Measurements from ENCODE around the gene HYAL2.

Gene HYAL2

DNA sequence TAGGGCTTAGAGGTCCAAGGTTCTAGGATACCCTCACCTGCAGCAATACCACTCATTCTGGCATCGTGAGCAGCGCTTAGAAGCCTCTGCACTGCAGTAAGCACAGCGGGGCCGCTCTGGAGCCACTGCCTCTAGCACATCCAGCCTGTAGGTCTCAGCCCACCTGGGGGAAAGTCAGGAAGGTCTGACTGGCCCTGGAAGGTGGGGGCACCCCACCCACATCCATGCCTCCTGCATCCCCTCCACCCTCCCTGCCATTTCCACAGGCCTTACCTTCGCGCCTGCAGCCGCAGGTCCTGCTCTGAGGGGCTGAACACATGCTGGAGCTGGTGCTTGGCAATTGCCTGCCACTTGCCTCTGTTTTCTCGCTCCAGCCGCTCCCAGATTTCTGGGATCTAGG is 19.0 kb upstream of the HYAL2 start:
- no peaks in the 10 kb centered on the region for H3K36me3 ChIP-seq (ENCODE audit: control insufficient read depth, insufficient read depth, low read length)
- H2BK120ac ChIP-seq (ENCODE audit: low read depth, low read length) = no peak overlapping the region
- H3K79me2 ChIP-seq (ENCODE audit: control insufficient read depth, insufficient read depth, low read length) = peaks cover 2% of the 10 kb centered on the region
- peak overlapping the region; percentile 73 for H3K9ac ChIP-seq (ENCODE audit: low read length)
- H3K79me1 ChIP-seq (ENCODE audit: low read length) = peaks cover 1% of the 10 kb centered on the region
- no peak overlapping the region for H3K4me3 ChIP-seq (ENCODE audit: low read length)
- no peak overlapping the region for H3K18ac ChIP-seq (ENCODE audit: low read length)
- H4K5ac ChIP-seq (ENCODE audit: low read length) = no peak overlapping the region
- no CpG with 5 or more reads among the region's 9 CpGs for WGBS (ENCODE audit: extremely low coverage, insufficient coverage, low lambda C conversion rate)
- peak overlapping the region; percentile 92 for H3K56ac ChIP-seq (ENCODE audit: low read length)
- DNase-seq = no peak
- no peaks in the 10 kb centered on the region for H3K4me1 ChIP-seq (ENCODE audit: control insufficient read depth, low read depth, low read length)
- H2BK5ac ChIP-seq (ENCODE audit: low read length) = no peak overlapping the region
- no peak overlapping the region for H3K23ac ChIP-seq (ENCODE audit: low read length)
- H3K27ac ChIP-seq (ENCODE audit: low read depth, low read length) = no peak overlapping the region
- H3K27me3 ChIP-seq (ENCODE audit: insufficient read depth, low read length, poor library complexity) = peaks cover 10% of the 10 kb centered on the region
- H3K4me2 ChIP-seq (ENCODE audit: low read length) = no peak overlapping the region
- no peak overlapping the region for H2AK5ac ChIP-seq (ENCODE audit: low read length)
- no peak overlapping the region for H2BK15ac ChIP-seq (replicated peaks; ENCODE audit: low read depth)
- H4K8ac ChIP-seq (ENCODE audit: low read depth, low read length) = no peak overlapping the region
- H3K4ac ChIP-seq (ENCODE audit: low read depth, low read length) = no peak overlapping the region

DNA sequence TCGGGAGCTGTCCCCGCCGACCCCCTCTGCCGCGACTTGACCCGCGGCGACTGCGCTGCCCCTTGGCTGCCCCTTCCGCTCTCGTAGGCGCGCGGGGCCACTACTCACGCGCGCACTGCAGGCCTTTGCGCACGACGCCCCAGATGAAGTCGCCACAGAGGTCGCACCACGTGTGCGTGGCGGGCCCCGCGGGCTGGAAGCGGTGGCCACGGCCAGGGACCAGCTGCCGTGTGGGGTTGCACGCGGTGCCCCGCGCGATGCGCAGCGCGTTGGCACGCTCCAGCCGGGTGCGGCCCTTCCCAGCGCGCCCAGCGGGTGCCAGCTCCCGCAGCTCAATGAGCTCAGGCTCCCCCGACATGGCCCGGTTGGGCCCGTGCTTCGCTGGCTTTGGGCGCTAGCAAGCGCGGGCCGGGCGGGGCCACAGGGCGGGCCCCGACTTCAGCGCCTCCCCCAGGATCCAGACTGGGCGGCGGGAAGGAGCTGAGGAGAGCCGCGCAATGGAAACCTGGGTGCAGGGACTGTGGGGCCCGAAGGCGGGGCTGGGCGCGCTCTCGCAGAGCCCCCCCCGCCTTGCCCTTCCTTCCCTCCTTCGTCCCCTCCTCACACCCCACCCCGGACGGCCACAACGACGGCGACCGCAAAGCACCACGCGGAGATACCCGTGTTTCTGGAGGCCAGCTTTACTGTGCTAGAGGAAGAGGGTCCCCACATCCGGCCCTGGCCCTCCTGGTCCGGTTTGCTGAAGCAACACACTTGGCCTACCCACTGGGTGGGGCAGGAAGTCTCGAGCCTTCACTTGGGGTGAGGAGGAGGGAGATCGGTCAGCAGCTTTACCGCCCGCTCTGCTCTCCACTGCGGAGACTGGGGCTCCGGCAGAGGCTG is 18.1 kb upstream of the HYAL2 start, which contains the start of gene RASSF1:
TSS of gene RASSF1 (minus strand) at position 389 of the 882 bp plus-strand sequence. CDS start at position 358, 31 bp downstream.
- peaks cover 10% of the 10 kb centered on the region for H3K27me3 ChIP-seq (ENCODE audit: insufficient read depth, low read length, poor library complexity)
- peaks cover 11% of the 10 kb centered on the region for H3K79me2 ChIP-seq (ENCODE audit: control insufficient read depth, insufficient read depth, low read length)
- no peak within 1 kb of the TSS for H2BK120ac ChIP-seq (ENCODE audit: low read depth, low read length)
- H3K9ac ChIP-seq (ENCODE audit: low read length) = peak within 1 kb of the TSS; percentile 73
- no peak within 1 kb of the TSS for H4K5ac ChIP-seq (ENCODE audit: low read length)
- H3K4me2 ChIP-seq (ENCODE audit: low read length) = peak within 1 kb of the TSS; percentile 60
- H3K56ac ChIP-seq (ENCODE audit: low read length) = peak within 1 kb of the TSS; percentile 92
- no peak within 1 kb of the TSS for H2BK15ac ChIP-seq (replicated peaks; ENCODE audit: low read depth)
- peak within 1 kb of the TSS; percentile 45 for H3K23ac ChIP-seq (ENCODE audit: low read length)
- DNase-seq = peak; percentile 23
- H4K8ac ChIP-seq (ENCODE audit: low read depth, low read length) = no peak within 1 kb of the TSS
- H2BK5ac ChIP-seq (ENCODE audit: low read length) = no peak within 1 kb of the TSS
- H3K79me1 ChIP-seq (ENCODE audit: low read length) = peaks cover 6% of the 10 kb centered on the region
- no CpG with 5 or more reads among the region's 85 CpGs for WGBS (ENCODE audit: extremely low coverage, insufficient coverage, low lambda C conversion rate)
- H2AK5ac ChIP-seq (ENCODE audit: low read length) = no peak within 1 kb of the TSS
- peak within 1 kb of the TSS; percentile 3 for H3K18ac ChIP-seq (ENCODE audit: low read length)
- peak within 1 kb of the TSS; percentile 62 for H3K4ac ChIP-seq (ENCODE audit: low read depth, low read length)
- H3K4me1 ChIP-seq (ENCODE audit: control insufficient read depth, low read depth, low read length) = no peaks in the 10 kb centered on the region
- H3K27ac ChIP-seq (ENCODE audit: low read depth, low read length) = no peak within 1 kb of the TSS
- H3K36me3 ChIP-seq (ENCODE audit: control insufficient read depth, insufficient read depth, low read length) = no peaks in the 10 kb centered on the region
- peak within 1 kb of the TSS; percentile 4 for H3K4me3 ChIP-seq (ENCODE audit: low read length)

DNA sequence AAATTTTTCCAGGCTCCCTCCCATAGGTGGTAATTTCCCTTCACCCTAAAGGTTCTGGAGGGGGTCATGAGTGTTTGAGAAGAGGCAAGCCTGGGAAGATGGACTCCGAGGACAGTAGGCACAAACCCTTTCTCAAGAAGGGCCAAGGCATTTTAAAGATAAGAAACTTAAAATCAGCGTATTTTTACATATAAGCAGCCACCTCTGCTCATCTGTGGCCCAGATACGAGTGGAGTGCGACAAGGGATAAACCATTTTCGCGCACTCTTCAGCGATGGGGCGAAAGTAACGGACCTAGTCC is 17.6 kb upstream of the HYAL2 start:
- Histone ChIP-seq H2BK15ac (replicated peaks; ENCODE audit: low read depth) (no peak overlapping the region), H3K4me1 (ENCODE audit: control insufficient read depth, low read depth, low read length) (no peaks in the 10 kb centered on the region), H4K5ac (ENCODE audit: low read length) (no peak overlapping the region), H3K56ac (ENCODE audit: low read length) (peak overlapping the region; percentile 92), H3K4me2 (ENCODE audit: low read length) (peak overlapping the region; percentile 60), H2AK5ac (ENCODE audit: low read length) (no peak overlapping the region), H4K8ac (ENCODE audit: low read depth, low read length) (no peak overlapping the region), H3K9ac (ENCODE audit: low read length) (peak overlapping the region; percentile 73), H3K79me2 (ENCODE audit: control insufficient read depth, insufficient read depth, low read length) (peaks cover 15% of the 10 kb centered on the region), H2BK120ac (ENCODE audit: low read depth, low read length) (no peak overlapping the region), H3K36me3 (ENCODE audit: control insufficient read depth, insufficient read depth, low read length) (no peaks in the 10 kb centered on the region), H2BK5ac (ENCODE audit: low read length) (no peak overlapping the region), H3K23ac (ENCODE audit: low read length) (peak overlapping the region; percentile 45), H3K79me1 (ENCODE audit: low read length) (peaks cover 8% of the 10 kb centered on the region), H3K27me3 (ENCODE audit: insufficient read depth, low read length, poor library complexity) (peaks cover 10% of the 10 kb centered on the region), H3K18ac (ENCODE audit: low read length) (no peak overlapping the region), H3K4me3 (ENCODE audit: low read length) (no peak overlapping the region), H3K4ac (ENCODE audit: low read depth, low read length) (no peak overlapping the region), H3K27ac (ENCODE audit: low read depth, low read length) (no peak overlapping the region)
- no CpG with 5 or more reads among the region's 9 CpGs for WGBS (ENCODE audit: extremely low coverage, insufficient coverage, low lambda C conversion rate)
- DNase-seq = no peak

DNA sequence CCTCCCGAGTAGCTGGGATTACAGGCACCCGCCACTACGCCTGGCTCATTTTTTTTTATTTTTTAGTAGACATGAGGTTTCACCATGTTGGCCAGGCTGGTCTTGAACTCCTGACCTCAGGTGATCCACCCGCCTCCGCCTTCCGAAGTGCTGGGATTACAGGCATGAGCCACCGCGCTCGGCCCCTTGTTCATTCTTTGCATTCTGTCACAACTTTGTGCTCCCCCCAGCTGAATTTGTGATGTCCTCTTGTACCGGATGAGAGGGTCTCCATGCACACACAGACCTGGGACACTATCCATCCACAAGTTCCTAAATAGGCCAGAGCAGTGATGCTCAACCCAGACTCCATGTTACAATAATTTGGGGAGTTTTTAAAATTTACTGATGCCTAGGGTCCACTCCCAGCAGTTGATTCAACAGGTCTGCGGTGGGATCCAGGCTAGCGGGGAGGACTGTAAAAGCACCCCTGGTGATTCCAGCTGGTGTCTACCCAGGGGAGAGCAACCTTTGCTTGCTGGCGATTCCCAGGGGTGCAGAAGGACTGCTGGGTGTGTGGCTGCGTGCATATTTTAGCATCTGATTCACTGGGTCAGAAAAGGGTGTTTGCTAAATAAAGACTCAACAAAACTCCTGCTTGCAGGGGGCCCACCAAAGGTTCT is 17.1 kb upstream of the HYAL2 start:
- no peak for DNase-seq
- Histone ChIP-seq H4K8ac (ENCODE audit: low read depth, low read length) (no peak overlapping the region), H3K79me2 (ENCODE audit: control insufficient read depth, insufficient read depth, low read length) (peaks cover 16% of the 10 kb centered on the region), H3K23ac (ENCODE audit: low read length) (no peak overlapping the region), H2BK15ac (replicated peaks; ENCODE audit: low read depth) (no peak overlapping the region), H2BK5ac (ENCODE audit: low read length) (no peak overlapping the region), H2AK5ac (ENCODE audit: low read length) (no peak overlapping the region), H3K4me3 (ENCODE audit: low read length) (no peak overlapping the region), H3K27me3 (ENCODE audit: insufficient read depth, low read length, poor library complexity) (peaks cover 10% of the 10 kb centered on the region), H3K4me1 (ENCODE audit: control insufficient read depth, low read depth, low read length) (no peaks in the 10 kb centered on the region), H3K79me1 (ENCODE audit: low read length) (peaks cover 9% of the 10 kb centered on the region), H3K9ac (ENCODE audit: low read length) (peak overlapping the region; percentile 73), H3K4me2 (ENCODE audit: low read length) (no peak overlapping the region), H3K56ac (ENCODE audit: low read length) (no peak overlapping the region), H3K18ac (ENCODE audit: low read length) (no peak overlapping the region), H3K36me3 (ENCODE audit: control insufficient read depth, insufficient read depth, low read length) (no peaks in the 10 kb centered on the region), H3K27ac (ENCODE audit: low read depth, low read length) (no peak overlapping the region), H2BK120ac (ENCODE audit: low read depth, low read length) (no peak overlapping the region), H3K4ac (ENCODE audit: low read depth, low read length) (no peak overlapping the region), H4K5ac (ENCODE audit: low read length) (no peak overlapping the region)
- WGBS (ENCODE audit: extremely low coverage, insufficient coverage, low lambda C conversion rate) = no CpG with 5 or more reads among the region's 14 CpGs

DNA sequence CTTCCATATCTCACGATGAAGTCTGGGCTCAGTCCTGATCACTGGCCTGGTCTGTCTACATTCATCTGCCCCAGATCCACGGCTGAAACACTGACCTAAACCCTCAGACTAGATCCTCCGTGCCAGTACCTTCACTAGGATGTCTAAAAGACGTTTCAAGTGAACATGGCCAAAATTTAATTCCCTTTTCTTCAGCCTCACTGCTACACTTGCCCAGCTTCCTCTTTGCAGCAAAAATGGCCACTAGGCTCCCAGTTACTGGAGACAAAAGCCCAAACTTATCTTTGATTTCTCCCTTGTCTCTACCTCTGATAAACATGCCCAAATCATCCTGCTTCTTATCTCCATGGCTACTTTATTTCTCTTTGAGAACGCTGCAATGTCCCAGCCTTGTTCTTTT is 16.4 kb upstream of the HYAL2 start:
- H3K4me3 ChIP-seq (ENCODE audit: low read length) = no peak overlapping the region
- no CpG with 5 or more reads among the region's 5 CpGs for WGBS (ENCODE audit: extremely low coverage, insufficient coverage, low lambda C conversion rate)

More for the DNA sequence above, 16.4 kb upstream of the HYAL2 start:
- Histone ChIP-seq H3K9ac (ENCODE audit: low read length) (no peak overlapping the region), H2AK5ac (ENCODE audit: low read length) (no peak overlapping the region), H2BK15ac (replicated peaks; ENCODE audit: low read depth) (no peak overlapping the region), H3K23ac (ENCODE audit: low read length) (no peak overlapping the region), H2BK120ac (ENCODE audit: low read depth, low read length) (no peak overlapping the region), H3K27ac (ENCODE audit: low read depth, low read length) (no peak overlapping the region), H3K4me1 (ENCODE audit: control insufficient read depth, low read depth, low read length) (no peaks in the 10 kb centered on the region), H3K4ac (ENCODE audit: low read depth, low read length) (no peak overlapping the region), H4K8ac (ENCODE audit: low read depth, low read length) (no peak overlapping the region), H3K79me1 (ENCODE audit: low read length) (peaks cover 12% of the 10 kb centered on the region), H3K18ac (ENCODE audit: low read length) (no peak overlapping the region), H3K4me2 (ENCODE audit: low read length) (no peak overlapping the region), H4K5ac (ENCODE audit: low read length) (no peak overlapping the region), H3K56ac (ENCODE audit: low read length) (peak overlapping the region; percentile 12), H3K79me2 (ENCODE audit: control insufficient read depth, insufficient read depth, low read length) (peaks cover 20% of the 10 kb centered on the region), H3K36me3 (ENCODE audit: control insufficient read depth, insufficient read depth, low read length) (no peaks in the 10 kb centered on the region), H3K27me3 (ENCODE audit: insufficient read depth, low read length, poor library complexity) (peaks cover 10% of the 10 kb centered on the region), H2BK5ac (ENCODE audit: low read length) (no peak overlapping the region)
- DNase-seq = no peak
